8988T (cell line): ENCODE data around the gene FCHSD2.

Experiments
- DNase-seq: peaks from one replicate; pipeline ENCODE4 v3.0.0; 2011

Gene FCHSD2

DNA sequence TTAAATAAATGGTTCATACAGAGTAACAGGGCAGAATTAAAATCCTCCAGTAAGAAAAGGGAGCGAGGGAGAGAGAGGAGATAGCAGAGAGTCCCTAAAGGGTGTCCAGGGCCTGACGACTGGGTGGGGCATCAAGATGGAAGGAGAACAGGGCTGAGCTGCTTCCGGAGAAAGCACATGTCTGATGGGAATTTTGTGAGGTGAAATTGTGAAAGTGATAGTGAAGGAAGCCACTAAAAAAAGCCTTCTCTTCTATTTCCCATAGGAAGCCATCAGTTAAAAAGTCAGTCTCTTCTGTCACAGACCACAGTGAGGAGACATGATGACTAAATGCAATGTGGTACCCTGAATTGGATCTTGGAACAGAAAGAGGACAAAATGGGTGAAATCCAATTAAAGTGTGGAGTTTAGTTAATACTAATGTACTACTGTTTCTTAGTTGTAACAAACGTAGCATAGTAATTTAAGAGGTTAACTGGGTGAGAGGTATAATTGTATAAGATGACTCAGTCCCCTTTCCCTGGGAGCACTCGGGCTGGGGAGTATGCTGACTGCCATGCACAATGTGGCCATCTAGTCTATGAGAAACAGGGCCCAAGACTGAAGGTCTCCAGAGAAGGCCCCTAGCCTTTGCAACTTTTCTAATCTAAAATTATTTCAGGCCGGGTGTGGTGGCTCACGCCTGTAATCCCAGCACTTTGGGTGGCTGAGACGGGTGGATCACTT, 29.5 kb upstream of the FCHSD2 start:
- DNase-seq, result no peak

DNA sequence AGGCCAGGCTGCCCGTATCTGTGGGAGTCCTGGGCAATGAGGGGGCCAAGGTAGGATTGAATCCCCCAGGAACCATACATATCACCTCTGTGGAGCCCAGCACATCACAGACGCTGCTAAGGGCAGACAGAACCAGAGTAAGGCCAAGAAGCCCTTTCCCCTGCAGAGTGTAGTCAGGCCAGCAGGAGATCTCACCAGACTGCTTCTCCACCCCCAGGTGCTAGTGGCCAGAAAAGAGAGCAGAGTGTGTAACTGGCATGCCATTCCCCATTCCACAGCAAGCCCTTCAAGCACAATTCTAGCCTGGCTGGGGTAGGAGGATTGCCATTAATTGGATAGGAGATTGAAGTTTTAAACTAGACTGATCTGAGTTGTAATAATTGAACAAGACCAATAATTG, 28.0 kb upstream of the FCHSD2 start:
- DNase-seq, result no peak

DNA sequence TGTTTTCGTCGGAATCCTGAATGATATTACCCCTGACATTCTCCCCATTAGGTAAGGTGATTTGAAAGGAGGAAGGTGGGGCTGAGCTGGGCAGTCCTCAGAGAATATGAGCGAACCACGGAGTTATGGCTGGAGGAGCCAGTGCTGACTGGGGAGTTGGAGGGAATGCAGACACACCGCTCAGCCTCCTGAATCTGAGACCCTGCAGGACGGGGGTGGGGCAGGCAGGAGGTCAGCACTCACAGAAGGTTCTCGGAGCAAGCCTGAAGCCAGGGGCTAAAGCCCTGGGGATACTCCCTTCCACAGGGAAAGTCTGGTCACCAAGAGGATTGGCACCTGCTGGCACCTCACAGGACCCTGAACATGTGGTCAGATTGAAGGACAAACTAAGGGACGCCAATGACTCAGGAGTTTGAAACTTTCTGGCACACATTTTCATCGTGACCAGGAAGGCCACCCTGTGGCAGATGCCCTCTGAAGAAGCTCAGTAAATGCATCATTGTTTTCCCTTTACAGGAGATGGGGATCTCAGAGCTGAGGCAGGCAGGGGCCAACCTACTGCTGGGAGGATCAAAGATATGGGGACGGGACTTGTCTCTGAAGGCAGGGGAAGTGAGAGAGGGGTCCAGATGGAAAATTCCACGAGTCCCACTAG, 26.9 kb upstream of the FCHSD2 start:
- DNase-seq, result no peak

DNA sequence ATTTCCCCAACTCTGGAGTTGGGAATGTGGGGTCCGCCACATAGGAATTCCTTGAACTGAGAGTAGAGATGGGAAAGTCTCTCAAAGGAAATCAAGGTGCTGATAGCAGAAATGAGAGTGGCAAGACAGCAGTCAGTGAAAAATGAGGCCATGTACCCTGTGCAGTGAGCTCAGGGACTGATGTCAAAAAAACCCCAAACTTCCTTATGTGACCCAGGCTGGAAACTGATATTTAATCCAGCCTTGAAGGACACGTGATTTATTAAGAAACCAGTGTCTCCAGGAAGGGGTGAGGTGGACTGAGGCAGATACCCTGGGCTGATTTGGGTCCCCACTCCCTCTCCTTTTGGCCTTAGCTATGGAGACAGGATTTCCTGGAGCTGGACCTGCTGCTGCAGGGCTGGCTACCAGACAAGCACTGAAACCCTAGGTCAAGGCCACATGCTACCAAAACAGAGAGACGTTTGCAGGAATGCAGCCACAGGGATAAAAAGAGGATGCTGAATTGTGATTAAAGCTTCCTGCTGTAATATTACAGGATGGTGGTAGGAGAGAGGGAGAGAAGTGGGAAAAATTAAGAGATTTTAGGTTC, 25.3 kb upstream of the FCHSD2 start:
- no peak for DNase-seq

DNA sequence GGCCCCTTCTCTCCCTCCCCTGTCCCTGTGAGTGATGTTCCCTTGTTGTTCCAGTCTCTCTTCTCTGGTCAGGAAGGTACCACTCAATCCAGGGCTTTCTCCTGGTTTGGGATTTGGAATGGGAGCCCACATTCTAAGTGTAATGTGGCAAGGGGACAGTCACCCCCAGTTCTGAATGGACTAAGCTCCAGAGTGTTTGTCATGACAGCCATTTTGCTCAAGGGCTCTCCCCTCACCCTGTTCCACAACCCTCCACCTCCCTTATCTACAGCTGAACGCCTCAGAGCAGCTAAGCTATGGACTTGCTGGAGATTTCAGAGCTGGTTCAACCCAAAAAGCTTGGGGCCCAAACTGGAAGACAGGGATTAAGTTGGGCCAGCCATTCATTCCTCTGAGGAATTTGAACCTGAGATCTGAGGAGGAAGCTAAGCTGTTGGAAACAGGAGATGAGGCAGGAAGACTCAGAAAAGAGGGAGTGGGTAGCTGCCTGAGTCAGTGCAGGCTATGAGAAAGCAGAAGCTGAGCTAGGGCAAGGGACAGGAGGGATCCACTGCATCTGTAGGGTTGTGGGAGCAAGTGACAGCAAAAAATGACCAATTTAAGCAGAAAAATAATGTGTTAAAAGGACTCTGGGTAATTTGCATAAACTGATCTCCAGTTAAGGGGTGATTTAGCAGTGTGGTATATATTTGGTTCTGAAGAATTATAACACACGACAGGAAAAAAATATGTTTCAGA, 22.9 kb upstream of the FCHSD2 start:
- DNase-seq, result no peak

DNA sequence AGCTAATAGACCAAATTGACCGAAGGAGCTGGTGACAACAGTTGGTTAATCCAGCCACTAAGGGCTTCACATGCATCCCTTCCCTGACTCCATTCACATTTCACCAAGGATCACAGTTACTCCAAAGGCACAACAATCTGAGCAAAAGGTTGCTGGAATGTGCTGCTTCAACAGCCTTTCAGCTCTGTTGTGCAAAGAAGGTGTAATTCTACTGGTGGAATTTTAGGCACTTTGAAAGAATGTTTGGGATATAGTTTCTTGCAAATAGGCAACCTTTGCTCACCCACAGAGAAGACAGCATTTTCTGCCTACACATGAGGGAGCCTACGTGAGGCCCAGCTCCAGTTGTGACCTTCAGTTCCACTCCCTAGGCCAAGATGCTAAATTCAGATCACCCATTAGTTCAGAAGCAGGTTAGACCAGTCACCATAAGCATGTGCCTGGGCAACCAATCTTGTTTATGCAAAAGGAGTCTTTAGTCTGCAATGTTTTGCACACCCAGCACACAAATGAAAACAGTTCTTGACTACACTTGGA, 21.6 kb upstream of the FCHSD2 start:
- no peak for DNase-seq

DNA sequence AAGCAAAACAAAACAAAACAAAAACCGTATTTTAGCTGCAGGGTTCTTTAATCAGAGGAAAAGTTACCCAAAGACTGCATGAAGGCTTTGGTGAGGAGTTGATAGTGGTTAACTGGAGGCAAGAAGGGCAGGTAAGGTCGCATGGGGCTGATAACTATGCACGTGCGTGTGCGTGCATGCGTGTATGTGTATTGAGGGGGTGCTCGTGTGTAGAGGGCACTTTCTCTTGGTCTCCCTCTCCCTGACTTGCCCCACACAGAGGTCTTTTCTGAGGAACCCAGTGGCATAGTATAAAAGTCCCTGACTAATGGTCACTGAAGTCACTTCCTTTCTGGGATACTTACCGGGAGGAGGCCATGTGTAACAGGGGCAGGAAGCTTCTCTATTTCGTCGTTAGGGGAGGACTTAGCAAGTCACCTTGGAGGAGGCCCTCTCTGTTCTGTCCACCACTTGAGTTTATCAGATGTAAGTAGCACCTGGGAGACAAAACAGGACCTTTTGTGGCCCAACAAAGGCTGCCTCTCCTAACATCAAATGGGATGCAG, 20.1 kb upstream of the FCHSD2 start:
- no peak for DNase-seq

DNA sequence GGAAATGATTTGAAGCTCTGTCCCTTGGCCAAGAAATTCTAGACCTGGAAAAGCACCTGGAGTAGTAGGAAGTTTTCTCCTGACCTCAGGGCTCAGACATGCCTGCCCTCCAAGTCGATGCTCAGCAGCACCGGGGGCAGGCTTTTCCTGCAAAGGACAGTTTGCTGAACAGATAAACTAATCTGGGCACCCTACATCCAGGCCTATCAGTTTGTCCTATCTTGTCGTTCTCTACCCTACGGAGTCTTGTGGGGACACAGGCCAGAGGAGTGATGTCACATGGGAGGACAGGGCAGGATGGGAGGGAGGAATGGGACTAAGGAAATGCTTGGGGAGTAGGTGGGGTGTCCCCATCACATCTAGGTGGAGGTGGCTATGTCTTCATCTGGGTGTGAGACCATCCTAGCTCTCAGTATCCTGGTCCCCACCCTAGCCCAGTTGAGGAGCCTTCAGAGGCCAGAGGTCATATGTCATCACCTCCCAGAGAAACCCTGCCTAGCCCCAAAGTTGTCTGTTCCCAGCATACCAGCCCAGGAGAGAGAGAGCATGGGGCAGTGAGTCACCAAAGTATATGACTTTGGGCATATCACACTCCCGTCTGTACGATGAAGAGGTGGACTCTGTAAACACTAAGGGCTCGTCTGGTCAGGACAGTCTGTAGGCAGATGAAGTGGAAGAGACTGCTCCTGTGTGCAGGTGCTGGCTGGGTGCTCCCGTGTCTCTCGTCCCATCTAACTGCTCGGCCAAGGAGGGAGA, 18.1 kb upstream of the FCHSD2 start:
- no peak for DNase-seq

DNA sequence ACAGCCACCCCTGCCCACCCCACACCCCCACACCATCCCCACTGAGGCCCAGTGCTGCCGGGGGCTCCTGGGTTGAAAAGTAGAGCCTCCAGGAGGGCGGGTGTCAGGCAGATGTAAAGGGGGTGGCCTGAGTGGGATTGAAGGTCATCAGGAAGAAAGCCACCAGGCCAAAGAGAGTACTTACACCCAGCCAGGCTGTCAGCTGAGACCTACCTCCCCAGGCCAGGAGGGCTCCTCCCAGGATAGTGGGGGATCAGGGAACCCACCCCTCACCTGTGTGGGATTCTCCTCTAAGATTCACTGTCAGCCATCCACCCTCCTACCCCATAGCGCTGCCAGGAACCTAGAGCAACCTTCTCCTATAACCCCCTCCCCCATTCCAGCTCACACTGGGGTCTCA, 17.2 kb upstream of the FCHSD2 start:
- DNase-seq, result no peak

DNA sequence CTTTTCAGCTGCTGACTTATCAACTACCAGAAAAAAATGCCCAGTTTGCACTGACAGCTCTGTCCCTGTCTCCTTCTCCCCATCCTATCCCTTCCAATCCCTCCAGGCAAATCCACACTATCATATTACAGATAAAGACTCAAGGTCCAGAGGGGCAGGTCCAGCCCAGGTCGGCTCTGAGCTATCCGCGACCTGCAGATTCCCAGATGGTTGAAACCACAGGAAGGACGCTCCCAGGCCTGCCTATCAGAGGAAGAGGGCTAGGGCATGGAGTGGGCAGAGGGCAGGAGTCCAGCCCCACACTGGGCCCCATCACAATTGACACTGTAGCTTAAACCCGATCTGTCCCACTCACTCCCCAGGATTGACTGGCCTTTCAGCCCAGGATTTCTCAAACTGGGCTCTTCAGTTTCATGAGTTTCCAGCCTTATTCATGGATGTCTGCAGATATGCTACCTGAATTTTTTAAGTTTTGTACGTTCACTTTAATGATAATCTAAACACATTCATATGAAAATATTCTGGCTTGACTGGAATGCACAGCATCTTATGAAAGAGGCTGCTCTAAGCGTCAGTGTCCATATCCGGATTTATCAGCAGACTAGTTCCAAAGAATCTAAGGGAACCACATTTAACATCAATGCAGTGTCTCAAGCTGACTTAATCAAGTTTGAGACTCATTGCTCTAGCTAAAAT, 16.4 kb upstream of the FCHSD2 start:
- no peak for DNase-seq

DNA sequence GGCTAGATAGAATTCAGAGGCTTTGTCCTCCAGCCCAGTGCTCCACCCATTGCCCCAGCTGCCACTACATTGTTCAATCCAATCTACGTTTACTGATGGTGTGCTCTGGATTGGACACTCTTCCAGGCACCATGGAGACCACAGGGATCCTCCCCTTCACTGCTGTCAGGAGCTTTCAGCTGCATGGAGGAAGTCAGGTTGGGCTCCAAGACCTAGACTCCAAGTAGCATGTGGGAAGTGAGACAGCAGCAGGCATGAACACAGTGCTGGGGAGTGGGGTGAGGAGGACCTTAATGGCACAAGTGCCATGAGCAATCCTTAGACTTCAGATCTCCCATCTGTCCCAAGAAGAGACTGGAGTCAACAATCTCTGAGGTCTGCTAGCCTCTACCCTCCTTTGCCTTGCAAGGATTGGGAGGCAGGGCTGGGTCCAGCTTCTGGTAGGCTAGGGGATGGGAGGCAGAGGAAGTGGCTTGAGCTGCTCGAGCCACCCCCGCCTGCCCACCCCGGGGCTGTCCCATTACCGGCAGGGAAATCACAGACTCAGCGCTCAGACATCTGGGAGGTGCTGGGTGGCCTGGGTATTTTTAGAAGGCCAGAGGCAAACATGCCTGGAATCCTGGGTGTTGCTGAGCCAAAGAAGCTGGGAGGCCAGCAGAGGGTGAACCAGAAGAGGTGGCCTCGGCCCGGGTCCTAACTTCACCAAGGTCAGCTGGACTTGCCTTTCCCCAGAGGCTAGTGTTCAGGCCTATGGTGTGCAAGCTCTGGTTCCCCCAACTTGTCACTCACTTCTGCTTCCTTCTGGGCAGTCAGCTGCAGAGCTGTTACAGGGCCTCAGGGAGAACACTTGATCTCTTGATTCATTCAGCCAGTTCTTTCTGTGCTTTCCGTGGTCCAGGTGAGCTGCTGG, 15.2 kb upstream of the FCHSD2 start:
- no peak for DNase-seq

DNA sequence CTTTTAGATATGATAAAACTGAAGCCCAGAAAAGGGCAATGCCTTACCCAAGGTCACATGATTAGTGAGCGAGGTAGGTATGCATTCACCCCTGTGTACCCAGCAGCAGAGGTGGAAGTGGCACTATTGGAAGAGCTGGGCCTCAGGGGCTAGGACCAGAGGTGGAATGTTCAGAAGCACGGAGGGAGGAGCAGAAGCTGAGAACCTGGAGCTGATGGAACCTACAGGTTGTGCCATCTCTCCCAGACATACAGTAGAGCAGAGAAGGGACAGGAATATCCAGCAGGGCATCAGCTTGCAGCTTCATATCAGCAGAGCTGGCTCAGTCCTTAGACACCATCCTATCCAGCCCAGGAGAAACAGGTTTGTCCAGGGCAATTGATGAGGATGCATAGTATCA, 14.6 kb upstream of the FCHSD2 start:
- DNase-seq, result no peak

DNA sequence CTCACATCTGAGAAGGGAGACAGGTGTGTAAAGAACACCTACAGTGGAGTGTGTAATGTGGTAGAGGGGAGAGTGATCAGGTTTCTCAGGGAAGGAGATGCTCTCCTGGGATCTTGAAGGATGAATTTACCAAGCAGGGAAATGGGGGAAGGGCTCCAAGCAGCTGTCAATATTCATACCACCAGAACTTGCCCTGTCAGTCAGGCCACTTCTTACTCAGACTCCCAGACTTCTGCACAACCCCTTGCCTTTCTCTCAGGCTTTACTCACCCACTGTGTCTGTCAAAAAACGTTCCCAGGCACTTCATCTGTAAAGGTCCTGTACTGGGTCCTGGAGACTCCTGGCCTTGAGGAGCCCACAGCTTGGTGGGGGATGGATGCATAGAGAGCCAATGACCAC, 14.0 kb upstream of the FCHSD2 start:
- no peak for DNase-seq

DNA sequence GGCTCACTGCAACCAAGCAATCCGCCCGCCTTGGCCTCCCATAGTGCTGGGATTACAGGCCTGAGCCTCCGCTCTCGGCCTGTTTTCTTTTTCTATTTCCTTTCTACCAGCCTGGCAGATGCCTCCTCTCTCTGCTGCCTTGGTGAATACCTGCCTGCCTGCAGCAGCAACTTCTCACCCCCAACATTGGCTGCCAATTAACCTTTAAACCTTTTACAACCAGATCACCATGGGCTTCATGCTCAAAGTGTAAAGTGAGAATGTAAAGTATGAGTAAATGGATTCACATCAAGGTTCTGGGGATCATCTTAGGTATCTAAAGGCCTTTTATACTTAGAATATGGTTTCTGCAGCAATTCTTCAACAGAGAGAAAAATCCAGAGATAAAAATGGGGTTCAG, 13.0 kb upstream of the FCHSD2 start:
- no peak for DNase-seq

DNA sequence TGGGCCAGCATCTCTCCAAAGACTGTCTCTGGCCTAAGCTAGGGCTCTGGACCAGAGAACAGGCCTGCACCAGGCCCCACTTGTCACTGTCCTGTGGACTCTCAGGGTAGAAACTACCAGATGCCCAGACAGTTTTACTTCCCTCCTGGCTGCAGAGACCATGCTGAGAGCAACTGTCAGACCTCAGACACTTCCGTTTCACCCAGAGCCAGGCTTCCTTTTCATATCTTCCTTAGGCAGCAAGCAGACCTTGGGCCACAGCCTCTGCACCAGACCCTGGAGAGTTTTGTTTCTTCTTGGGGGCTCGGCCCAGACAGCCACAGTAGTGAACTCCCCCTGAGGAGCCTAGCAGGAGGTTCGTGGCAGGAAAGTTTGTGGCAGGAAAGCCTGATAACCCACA, 12.1 kb upstream of the FCHSD2 start:
- DNase-seq, result no peak

DNA sequence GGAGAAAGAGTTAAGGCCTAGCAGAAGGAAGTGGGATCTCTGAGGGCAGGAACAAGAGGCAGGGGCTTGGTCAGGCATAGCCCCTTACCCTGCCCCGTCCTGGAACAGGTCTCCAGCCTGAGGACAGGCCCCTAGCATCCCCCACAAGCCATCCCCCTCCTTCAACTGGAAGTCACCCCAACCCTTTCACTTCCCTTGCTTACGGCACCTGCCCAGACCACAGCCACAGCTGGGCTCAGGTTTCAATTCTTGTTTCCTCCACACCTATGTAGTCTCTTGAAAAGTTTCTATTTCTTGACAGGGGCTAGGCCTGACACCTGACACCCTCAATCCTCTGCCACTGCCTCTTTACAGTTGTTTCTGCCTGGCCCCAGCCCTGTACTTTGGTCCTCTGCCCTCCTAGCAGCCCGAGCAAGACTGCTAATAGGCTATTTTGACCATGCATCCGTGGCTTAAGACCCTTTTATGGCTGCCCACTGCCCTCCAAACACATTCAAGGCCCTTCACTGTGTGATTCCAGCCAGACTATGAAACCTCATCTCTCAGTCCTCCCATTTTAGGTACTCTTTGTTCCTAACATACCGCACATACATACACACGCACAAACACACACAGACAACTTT, 10.9 kb upstream of the FCHSD2 start:
- DNase-seq, result no peak

DNA sequence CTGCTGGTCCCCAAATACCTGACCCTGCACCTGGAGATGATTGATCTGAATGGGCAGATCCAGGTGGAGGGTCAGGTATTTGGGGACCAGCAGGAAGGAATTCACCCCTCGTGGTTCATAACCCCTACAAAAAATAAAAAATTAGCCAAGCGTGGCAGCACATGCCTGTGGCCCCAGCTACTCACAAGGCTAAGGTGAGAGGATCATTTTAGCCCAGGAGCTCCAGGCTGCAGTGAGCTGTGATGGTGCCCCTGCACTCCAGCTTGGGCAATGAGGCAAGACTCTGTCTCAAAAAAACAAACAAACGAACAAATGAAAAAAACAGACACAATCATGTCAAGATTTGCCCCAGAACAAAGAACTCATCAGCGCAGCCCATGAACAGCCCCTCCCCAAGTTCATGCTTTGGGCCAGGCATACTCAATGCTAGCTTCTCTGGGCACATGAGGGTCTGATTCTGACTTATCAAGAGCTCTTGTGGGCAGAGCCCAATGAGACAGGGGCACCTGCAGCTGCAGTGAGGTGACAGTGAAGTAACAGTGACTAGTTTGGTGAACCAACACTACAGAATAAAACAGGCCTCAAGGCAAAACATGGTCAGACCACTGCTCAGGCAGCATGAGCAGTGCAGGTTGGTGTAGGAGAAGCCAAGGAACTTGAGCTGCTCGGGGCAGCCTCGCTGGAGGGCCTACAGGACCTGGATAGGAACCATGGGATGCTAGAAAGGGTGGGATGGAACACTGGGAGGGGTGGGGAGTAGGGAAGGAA, 10.2 kb upstream of the FCHSD2 start:
- DNase-seq, result no peak

DNA sequence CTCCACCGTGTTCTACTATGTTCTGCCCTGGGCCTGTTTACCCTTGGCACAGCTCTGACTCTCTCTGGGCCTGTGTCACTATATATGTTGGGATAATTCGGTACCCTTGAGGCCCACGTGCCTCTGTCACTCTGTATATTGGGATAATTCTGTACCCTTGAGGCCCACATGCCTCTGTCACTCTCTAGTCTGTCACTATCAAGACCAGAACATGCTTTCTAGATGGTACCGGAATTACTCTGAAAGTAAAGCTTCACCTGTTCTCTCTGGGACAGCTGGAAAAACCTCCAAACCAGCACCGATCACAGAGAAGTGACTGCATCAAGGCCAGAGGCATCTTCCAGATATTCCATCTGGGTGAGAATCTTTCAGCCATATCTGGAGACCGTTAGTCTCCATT, 9.3 kb upstream of the FCHSD2 start:
- DNase-seq, result no peak

DNA sequence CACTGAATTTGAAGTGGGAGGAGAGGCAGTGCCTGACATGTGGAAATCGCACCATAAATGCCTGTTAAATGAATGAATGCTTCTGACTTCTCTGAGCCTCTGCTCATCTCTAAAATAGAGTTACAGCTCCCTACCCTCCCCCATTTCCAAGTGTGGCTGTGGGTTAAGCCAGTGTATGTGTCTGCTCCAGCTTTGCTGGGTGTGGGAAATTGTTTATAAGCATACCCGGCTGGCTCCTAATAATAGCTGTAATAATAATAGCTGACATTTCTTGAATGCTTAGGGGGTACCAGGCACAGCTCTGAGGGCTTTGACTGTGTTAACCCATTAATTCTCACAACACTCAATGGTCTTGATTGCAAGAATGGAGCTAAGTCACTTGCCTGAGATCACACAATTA, 7.0 kb upstream of the FCHSD2 start:
- DNase-seq, result no peak
